T-cell (primary cell): Measurements from ENCODE around the gene DTNB. TPM values are rescaled to one million over a fixed set of nuclear protein-coding genes. Genes with fewer than 3 reads are reported as not detected.

Experiments used
- ATAC-seq, 4 experiments: fragments of 200-7000 bp in 3 of 4; fragments of 150-1000 bp in 1 of 4; cut with Tn5 transposase; replicated peaks in 1 of 4; 1 replicate in 3 of 4; 2 replicates in 1 of 4; pipeline ENCODE4 v1.10.0; 2021; ENCODE audit warnings: moderate library complexity in 3 of 4, mild to moderate bottlenecking in 2 of 4, moderate number of reproducible peaks in 1 of 4
- CTCF ChIA-PET, 2 donors: fragments of 300-600 bp; sonication (Branson Sonifier 250); formaldehyde crosslinking; loops; one replicate each; lab custom pipeline; 2022; ENCODE audit warnings: antibody characterized with exemption in 2 of 2; lab: Charles Lee
- POLR2A ChIA-PET, 2 donors: fragments of 300-600 bp; sonication (Branson Sonifier 250); formaldehyde crosslinking; loops; one replicate each; lab custom pipeline; 2022; ENCODE audit warnings: antibody characterized with exemption in 2 of 2; lab: Charles Lee
- DNase-seq, 35 experiments: peaks; one replicate each; pipeline versions ENCODE4 v3.0.0 to v3.0.0-alpha.2; 2013 to 2023
- H3K27ac ChIP-seq: one replicate; pipeline ENCODE4 v1.5.1; 2013; ENCODE audit warnings: low read length
- H3K27me3 ChIP-seq, 2 experiments: replicated peaks in 1 of 2; 1 replicate in 1 of 2; 2 replicates in 1 of 2; pipeline versions ENCODE4 v1.6.1 to v1.7.0; 2013; ENCODE audit warnings: low read length in 1 of 2, mixed read lengths in 1 of 2; ENCODE audit not compliant: control insufficient read depth in 2 of 2, insufficient read depth in 2 of 2; ENCODE audit errors: extremely low read depth in 1 of 2
- H3K36me3 ChIP-seq, 2 donors: 1 replicate in 1 of 2; 2 replicates in 1 of 2; pipeline versions ENCODE4 v1.6.1 to v1.7.0; 2013; ENCODE audit warnings: low read length in 1 of 2; ENCODE audit not compliant: control insufficient read depth in 2 of 2, insufficient read depth in 1 of 2; ENCODE audit errors: extremely low read depth in 1 of 2
- H3K4me1 ChIP-seq, 2 experiments: 1 replicate in 1 of 2; 2 replicates in 1 of 2; pipeline versions ENCODE4 v1.6.1 to v1.7.0; 2013; ENCODE audit warnings: low read length in 2 of 2, mixed read lengths in 1 of 2; ENCODE audit not compliant: insufficient read depth in 2 of 2, control insufficient read depth in 1 of 2; ENCODE audit errors: extremely low read depth in 1 of 2
- H3K4me3 ChIP-seq, 2 donors: 1 replicate in 1 of 2; 2 replicates in 1 of 2; pipeline versions ENCODE4 v1.5.1 to v1.7.0; 2013; ENCODE audit warnings: mild to moderate bottlenecking in 2 of 2, low read length in 1 of 2, moderate library complexity in 1 of 2; ENCODE audit not compliant: control insufficient read depth in 1 of 2; ENCODE audit errors: extremely low read depth in 1 of 2
- H3K9me3 ChIP-seq: 2 replicates; pipeline ENCODE4 v1.7.0; 2013
- H3K27ac Mint-ChIP-seq, 2 donors: one replicate each; pipeline ENCODE4 v1.8.0; 2020 to 2021; ENCODE audit warnings: mild to moderate bottlenecking in 2 of 2, mixed read lengths in 2 of 2
- H3K27me3 Mint-ChIP-seq, 2 donors: one replicate each; pipeline ENCODE4 v1.8.0; 2021 to 2022; ENCODE audit warnings: mixed read lengths in 2 of 2
- H3K36me3 Mint-ChIP-seq: one replicate; pipeline ENCODE4 v1.8.0; 2021; ENCODE audit warnings: mixed read lengths
- H3K4me1 Mint-ChIP-seq, 3 donors: one replicate each; pipeline ENCODE4 v1.8.0; 2020 to 2022; ENCODE audit warnings: mixed read lengths in 3 of 3, mild to moderate bottlenecking in 1 of 3
- H3K4me3 Mint-ChIP-seq, 3 donors: one replicate each; pipeline ENCODE4 v1.8.0; 2020 to 2022; ENCODE audit warnings: mild to moderate bottlenecking in 3 of 3, mixed read lengths in 3 of 3, moderate library complexity in 3 of 3
- H3K9me3 Mint-ChIP-seq, 3 donors: one replicate each; pipeline ENCODE4 v1.8.0; 2020 to 2022; ENCODE audit warnings: mixed read lengths in 3 of 3
- whole genome bisulfite sequencing: methylation state at CpG from one replicate; pipeline ENCODE4 v1.1.5; 2013; ENCODE audit warnings: missing lambda C conversion rate; ENCODE audit not compliant: insufficient coverage; 5-methylcytosine and 5-hydroxymethylcytosine counted together
- total RNA-seq, 35 experiments: library from RNA in 6 of 35; stranded (reverse) in 6 of 35; fragments of 120-200 nt in 1 of 35; gene quantifications; one replicate each; pipeline versions ENCODE4 v1.2.1 to v1.2.4 and lab custom pipeline; 2013 to 2026

The DTNB gene
- total RNA-seq, 5 donors from 2014 or later (not counting 1 experiment from before 2014, with no cell fraction given), result 33.4 to 45.7 (median 39.6) TPM

DNA sequence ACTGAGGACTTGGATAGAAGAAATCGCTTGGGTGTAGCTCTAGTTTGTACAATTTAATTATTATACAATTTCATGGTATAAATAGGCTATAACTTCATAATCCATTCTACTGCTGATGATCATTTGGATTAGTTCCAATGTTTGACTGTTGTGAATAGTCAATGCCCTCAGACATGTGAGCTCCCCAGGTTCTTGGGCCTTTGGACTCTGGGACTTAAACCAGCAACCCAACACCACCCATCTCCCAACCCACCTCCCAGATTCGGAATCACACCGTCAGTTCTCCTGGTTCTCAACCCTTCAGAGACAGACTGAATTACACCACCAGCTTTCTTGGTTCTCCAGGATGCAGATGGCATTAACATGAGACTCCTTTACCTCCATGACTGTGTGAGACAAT lies 247.1 kb downstream of the DTNB start:
- Mint-ChIP-seq H3K9me3 (no peaks in the 10 kb centered on the region), H3K27me3 (no peaks in the 10 kb centered on the region), H3K36me3 (peaks cover 32% of the 10 kb centered on the region), H3K4me1 (no peaks in the 10 kb centered on the region), H3K4me3 (no peak overlapping the region), H3K27ac (no peak overlapping the region)
- Histone ChIP-seq H3K27me3 (no peaks in the 10 kb centered on the region), H3K36me3 (peaks cover 0 to 7% of the 10 kb centered on the region in 2 donors), H3K4me1 (no peaks in the 10 kb centered on the region), H3K27ac (no peak overlapping the region), H3K4me3 (no peak overlapping the region), H3K9me3 (no peaks in the 10 kb centered on the region)
- no CpG with 5 or more reads among the region's 3 CpGs for WGBS
- no peak for ATAC-seq
- POLR2A ChIA-PET, result interaction anchor here in 1 of 2 donors (0.7 kb wide), 1 partner anchor 357 kb away, joined by 3 read pairs; no protein-coding TSS in a partner anchor
- CTCF ChIA-PET, result interaction anchor here in 1 of 2 donors (0.5 kb wide), 1 partner anchor 1350 kb away, joined by 3 read pairs; the partner anchor contains the start of gene SF3B6
- no peak for DNase-seq

GRCh38 chr2:25424426-25425028 lies 248.8 kb downstream of the DTNB start:
- Mint-ChIP-seq H3K36me3 (peaks cover 35% of the 10 kb centered on the region), H3K4me1 (peaks cover 0 to 8% (median 0%) of the 10 kb centered on the region in 3 donors), H3K4me3 (no peak overlapping the region), H3K9me3 (no peaks in the 10 kb centered on the region), H3K27me3 (no peaks in the 10 kb centered on the region), H3K27ac (no peak overlapping the region)
- ChIA-PET CTCF (no interaction called here), POLR2A (no interaction called here)
- Histone ChIP-seq H3K9me3 (no peaks in the 10 kb centered on the region), H3K36me3 (peaks cover 0 to 9% of the 10 kb centered on the region in 2 donors), H3K4me3 (no peak overlapping the region), H3K27me3 (no peaks in the 10 kb centered on the region), H3K4me1 (no peaks in the 10 kb centered on the region), H3K27ac (no peak overlapping the region)
- DNase-seq (no peak), ATAC-seq (no peak)
- WGBS, result no CpG with 5 or more reads among the region's 6 CpGs

DNA sequence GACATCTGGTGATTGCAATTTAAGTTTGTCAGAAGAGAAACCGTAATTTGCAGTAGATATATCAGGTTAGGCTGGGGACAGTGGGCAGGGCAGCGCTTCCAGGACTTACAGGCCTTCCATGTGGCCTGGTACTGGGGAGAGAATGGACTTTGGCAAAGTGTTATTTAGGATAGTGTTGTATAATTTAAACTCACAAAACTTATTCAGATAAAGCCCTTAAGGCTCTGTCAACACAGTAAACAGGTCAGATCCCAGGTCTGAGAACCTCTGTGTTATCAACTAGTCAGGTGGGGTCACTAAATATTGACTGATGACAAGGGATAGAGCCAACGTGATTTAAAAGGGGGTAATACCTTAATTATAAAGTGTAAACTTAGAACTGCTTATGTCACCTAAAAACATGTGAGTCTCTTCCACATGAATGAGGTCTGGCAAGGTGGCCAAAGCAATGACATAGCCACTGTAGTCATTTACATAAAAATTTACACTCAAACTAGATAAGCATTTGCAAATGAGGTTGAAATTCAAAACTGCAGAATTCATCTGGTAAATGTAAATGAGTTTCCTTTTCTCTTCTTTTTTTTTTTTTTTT lies 251.5 kb downstream of the DTNB start:
- Histone ChIP-seq H3K9me3 (no peaks in the 10 kb centered on the region), H3K27ac (no peak overlapping the region), H3K36me3 (peaks cover 0 to 17% of the 10 kb centered on the region in 2 donors), H3K4me3 (no peak overlapping the region), H3K4me1 (no peaks in the 10 kb centered on the region), H3K27me3 (no peaks in the 10 kb centered on the region)
- H3K4me1 Mint-ChIP-seq, result peaks cover 3 to 17% (median 4%) of the 10 kb centered on the region in 3 donors
- H3K27me3 Mint-ChIP-seq, result no peaks in the 10 kb centered on the region
- no peak overlapping the region for H3K27ac Mint-ChIP-seq
- WGBS, result 92% methylated on average over 1 of the region's 3 CpGs
- H3K9me3 Mint-ChIP-seq, result peaks cover 0 to 4% (median 3%) of the 10 kb centered on the region in 3 donors
- CTCF ChIA-PET, result no interaction called here
- H3K4me3 Mint-ChIP-seq, result no peak overlapping the region
- DNase-seq, result no peak
- H3K36me3 Mint-ChIP-seq, result peaks cover 45% of the 10 kb centered on the region
- POLR2A ChIA-PET, result no interaction called here
- no peak for ATAC-seq

DNA sequence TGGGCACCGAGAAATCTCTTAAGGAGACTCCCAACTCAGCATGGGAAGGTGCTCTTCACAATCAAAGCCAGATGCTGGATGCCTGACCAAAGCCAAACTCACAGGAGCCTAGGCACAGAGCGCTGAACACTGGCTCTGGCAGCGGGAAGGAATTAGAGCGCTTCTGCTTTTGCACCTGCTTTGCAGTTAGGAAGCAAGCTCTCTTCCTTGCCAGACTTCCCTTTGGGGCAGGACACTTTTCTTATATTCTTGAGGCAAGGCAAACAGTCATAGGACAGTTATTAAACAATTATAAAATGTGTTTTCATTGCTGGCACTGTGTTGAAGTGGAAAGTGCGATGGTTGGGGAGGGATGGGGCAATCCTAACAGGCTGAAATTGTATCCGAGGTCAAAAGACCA lies 252.1 kb downstream of the DTNB start:
- DNase-seq (no peak), ATAC-seq (no peak)
- POLR2A ChIA-PET, result no interaction called here
- H3K27ac Mint-ChIP-seq, result no peak overlapping the region
- H3K27me3 Mint-ChIP-seq, result no peaks in the 10 kb centered on the region
- peaks cover 45% of the 10 kb centered on the region for H3K36me3 Mint-ChIP-seq
- Histone ChIP-seq H3K9me3 (no peaks in the 10 kb centered on the region), H3K4me3 (no peak overlapping the region), H3K4me1 (no peaks in the 10 kb centered on the region), H3K27me3 (no peaks in the 10 kb centered on the region), H3K36me3 (peaks cover 0 to 15% of the 10 kb centered on the region in 2 donors), H3K27ac (no peak overlapping the region)
- WGBS, result 83% methylated on average over 4 of the region's 6 CpGs
- CTCF ChIA-PET, result no interaction called here
- peaks cover 0 to 4% (median 3%) of the 10 kb centered on the region in 3 donors for H3K9me3 Mint-ChIP-seq
- peaks cover 3 to 17% (median 4%) of the 10 kb centered on the region in 3 donors for H3K4me1 Mint-ChIP-seq
- H3K4me3 Mint-ChIP-seq, result no peak overlapping the region

GRCh38 chr2:25420820-25421237 lies 252.5 kb downstream of the DTNB start:
- peaks cover 0 to 15% of the 10 kb centered on the region in 2 donors for H3K36me3 ChIP-seq
- ATAC-seq, result no peak
- CTCF ChIA-PET, result no interaction called here

GRCh38 chr2:25419678-25420242 lies 253.6 kb downstream of the DTNB start:
- Mint-ChIP-seq H3K27ac (no peak overlapping the region), H3K36me3 (peaks cover 45% of the 10 kb centered on the region), H3K4me1 (peaks cover 3 to 17% (median 4%) of the 10 kb centered on the region in 3 donors), H3K4me3 (no peak overlapping the region), H3K9me3 (peaks cover 0 to 4% (median 3%) of the 10 kb centered on the region in 3 donors), H3K27me3 (no peaks in the 10 kb centered on the region)
- DNase-seq (peak in 1 of 35 experiments; percentile 11), ATAC-seq (peak in 1 of 4 experiments; percentile 35)
- Histone ChIP-seq H3K4me1 (no peaks in the 10 kb centered on the region), H3K9me3 (no peaks in the 10 kb centered on the region), H3K27ac (no peak overlapping the region), H3K27me3 (no peaks in the 10 kb centered on the region), H3K4me3 (no peak overlapping the region), H3K36me3 (peaks cover 0 to 15% of the 10 kb centered on the region in 2 donors)
- ChIA-PET CTCF (interaction anchor here in 1 of 2 donors (0.6 kb wide), 1 partner anchor 63 kb away, joined by 3 read pairs; no protein-coding TSS in a partner anchor), POLR2A (interaction anchor here in 1 of 2 donors (0.6 kb wide), 1 partner anchor 26 kb away, joined by 13 read pairs; no protein-coding TSS in a partner anchor)
- 100% methylated on average over 3 of the region's 10 CpGs for WGBS

More at GRCh38 chr2:25420820-25421237, 252.5 kb downstream of the DTNB start:
- Histone ChIP-seq H3K4me3 (no peak overlapping the region), H3K4me1 (no peaks in the 10 kb centered on the region), H3K27ac (no peak overlapping the region), H3K27me3 (no peaks in the 10 kb centered on the region), H3K9me3 (no peaks in the 10 kb centered on the region)
- Mint-ChIP-seq H3K4me1 (peaks cover 3 to 17% (median 4%) of the 10 kb centered on the region in 3 donors), H3K9me3 (peaks cover 0 to 4% (median 3%) of the 10 kb centered on the region in 3 donors), H3K36me3 (peaks cover 48% of the 10 kb centered on the region), H3K27ac (no peak overlapping the region), H3K27me3 (no peaks in the 10 kb centered on the region), H3K4me3 (no peak overlapping the region)
- no CpG with 5 or more reads among the region's 2 CpGs for WGBS
- no peak for DNase-seq
- POLR2A ChIA-PET, result no interaction called here
